ENCODE measurements around the gene NDUFB6. TPM values are rescaled to one million over a fixed set of nuclear protein-coding genes. Genes with fewer than 3 reads are reported as not detected.
"Not testable (repeated sequence)": the region's sequence is repeated elsewhere in the genome, so short reads cannot be mapped to it uniquely, and the experiment has no call there.

NDUFB6 gene
- total RNA-seq, 2 experiments from 2014 or later, result 54.0 to 69.5 TPM

- no peaks in the 10 kb centered on the region for H3K9me2 ChIP-seq (ENCODE audit: insufficient read depth, low read length)
- no TSS peak for BruUV-seq (replicated peaks)
- CTCF ChIA-PET (ENCODE audit: unreplicated experiment), result no interaction called here
- POLR2A ChIA-PET, result interaction anchor here (0.5 kb wide), 1 partner anchor 165 kb away, joined by 4 read pairs; no protein-coding TSS in a partner anchor
- no peak overlapping the region for H3K4me3 ChIP-seq (ENCODE audit: low read depth, low read length, poor library complexity, severe bottlenecking)
- H3K79me2 ChIP-seq (ENCODE audit: insufficient read depth, low read depth, low read length), result no peaks in the 10 kb centered on the region
- H3K27ac ChIP-seq (ENCODE audit: low read depth, low read length, poor library complexity, severe bottlenecking), result no peak overlapping the region
- DNase-seq (ENCODE audit: low spot score), result no peak
- H3K9me3 ChIP-seq (ENCODE audit: low read length), result peaks cover 8% of the 10 kb centered on the region; the same call in 1 of the 2 replicates
- H3K36me3 ChIP-seq (ENCODE audit: insufficient read depth, low read length), result no peaks in the 10 kb centered on the region
- H3K4me1 ChIP-seq (ENCODE audit: insufficient read depth, low read length, poor library complexity, severe bottlenecking), result peaks cover 34% of the 10 kb centered on the region
- H2AFZ ChIP-seq (ENCODE audit: low read length), result no peak overlapping the region
- H3K4me2 ChIP-seq (ENCODE audit: low read length), result no peak overlapping the region
- intact Hi-C loops (cut with micrococcal nuclease; ENCODE audit: unreplicated experiment), result no loop called here
- H4K20me1 ChIP-seq (ENCODE audit: insufficient read depth, low read length), result no peaks in the 10 kb centered on the region
- TF ChIP-seq CTCF (conservative IDR thresholded peaks at IDR 0.05; ENCODE audit: low read length) (no peak), EZH2phosphoT487 (IDR thresholded peaks at IDR 0.05; ENCODE audit: borderline replicate concordance, low read depth, low read length) (no peak)
These were observed 33.9 kb upstream of the NDUFB6 start for GRCh38 chr9:32606811-32607210.

- H3K9me2 ChIP-seq (ENCODE audit: insufficient read depth, low read length), result no peaks in the 10 kb centered on the region
- ChIA-PET CTCF (ENCODE audit: unreplicated experiment) (interaction anchor here (1.1 kb wide), 2 partner anchors 15 to 23 kb away, joined by 3 to 4 read pairs; no protein-coding TSS in a partner anchor), POLR2A (interaction anchor here (0.7 to 3.3 kb wide), 12 partner anchors 10 to 396 kb away, joined by 3 to 15 read pairs (median 4); partner anchors contain the start of gene NDUFB6)
- no peak for TF ChIP-seq EZH2phosphoT487 (IDR thresholded peaks at IDR 0.05; ENCODE audit: borderline replicate concordance, low read depth, low read length)
- no peak for TF ChIP-seq CTCF (conservative IDR thresholded peaks at IDR 0.05; ENCODE audit: low read length)
- peak overlapping the region; percentile 64 for H3K27ac ChIP-seq (ENCODE audit: low read depth, low read length, poor library complexity, severe bottlenecking)
- peak overlapping the region; percentile 69 for H3K4me2 ChIP-seq (ENCODE audit: low read length)
- H3K36me3 ChIP-seq (ENCODE audit: insufficient read depth, low read length), result no peaks in the 10 kb centered on the region
- H3K4me1 ChIP-seq (ENCODE audit: insufficient read depth, low read length, poor library complexity, severe bottlenecking), result peaks cover 46% of the 10 kb centered on the region
- H3K79me2 ChIP-seq (ENCODE audit: insufficient read depth, low read depth, low read length), result no peaks in the 10 kb centered on the region
- H3K4me3 ChIP-seq (ENCODE audit: low read depth, low read length, poor library complexity, severe bottlenecking), result peak overlapping the region; percentile 50
- intact Hi-C loops (cut with micrococcal nuclease; ENCODE audit: unreplicated experiment), result loop anchor here (2.0 kb wide), 1 partner anchor 53 kb away; no protein-coding TSS in a partner anchor
- H2AFZ ChIP-seq (ENCODE audit: low read length), result peak overlapping the region; percentile 97
- no peaks in the 10 kb centered on the region for H4K20me1 ChIP-seq (ENCODE audit: insufficient read depth, low read length)
- DNase-seq (ENCODE audit: low spot score), result peak; percentile 85
- no TSS peak for BruUV-seq (replicated peaks)
- H3K9me3 ChIP-seq (ENCODE audit: low read length), result peaks cover 8% of the 10 kb centered on the region; the same call in 1 of the 2 replicates
These were observed 31.2 kb upstream of the NDUFB6 start for GRCh38 chr9:32603914-32604852.

GRCh38 chr9:32599021-32599420 is 26.1 kb upstream of the NDUFB6 start:
- DNase-seq (ENCODE audit: low spot score); H3K4me3 ChIP-seq (ENCODE audit: low read depth, low read length, poor library complexity, severe bottlenecking); H3K9me2 ChIP-seq (ENCODE audit: insufficient read depth, low read length); H4K20me1 ChIP-seq (ENCODE audit: insufficient read depth, low read length); intact Hi-C loops (cut with micrococcal nuclease; ENCODE audit: unreplicated experiment); H2AFZ ChIP-seq (ENCODE audit: low read length); H3K4me2 ChIP-seq (ENCODE audit: low read length); BruUV-seq (replicated peaks); H3K79me2 ChIP-seq (ENCODE audit: insufficient read depth, low read depth, low read length); H3K9me3 ChIP-seq (ENCODE audit: low read length); H3K27ac ChIP-seq (ENCODE audit: low read depth, low read length, poor library complexity, severe bottlenecking); H3K36me3 ChIP-seq (ENCODE audit: insufficient read depth, low read length): not testable (repeated sequence)
- peaks cover 34% of the 10 kb centered on the region for H3K4me1 ChIP-seq (ENCODE audit: insufficient read depth, low read length, poor library complexity, severe bottlenecking)
- CTCF ChIA-PET (ENCODE audit: unreplicated experiment), result interaction anchor here (0.8 kb wide), 1 partner anchor 18 kb away, joined by 3 read pairs; no protein-coding TSS in a partner anchor
- POLR2A ChIA-PET, result interaction anchor here (0.7 to 0.9 kb wide), 2 partner anchors 9 to 501 kb away, joined by 3 to 5 read pairs; no protein-coding TSS in a partner anchor

Measured in OCI-LY7 (cell line).